T-cell (primary cell): Measurements from ENCODE around the gene PRPF8. TPM values are rescaled to one million over a fixed set of nuclear protein-coding genes. Genes with fewer than 3 reads are reported as not detected.

Source experiments
- ATAC-seq, 4 experiments: fragments of 200-7000 bp in 3 of 4; fragments of 150-1000 bp in 1 of 4; cut with Tn5 transposase; replicated peaks in 1 of 4; 1 replicate in 3 of 4; 2 replicates in 1 of 4; pipeline ENCODE4 v1.10.0; 2021; ENCODE audit warnings: moderate library complexity in 3 of 4, mild to moderate bottlenecking in 2 of 4, moderate number of reproducible peaks in 1 of 4
- CTCF ChIA-PET, 2 donors: fragments of 300-600 bp; sonication (Branson Sonifier 250); formaldehyde crosslinking; loops; one replicate each; lab custom pipeline; 2022; ENCODE audit warnings: antibody characterized with exemption in 2 of 2; lab: Charles Lee
- POLR2A ChIA-PET, 2 donors: fragments of 300-600 bp; sonication (Branson Sonifier 250); formaldehyde crosslinking; loops; one replicate each; lab custom pipeline; 2022; ENCODE audit warnings: antibody characterized with exemption in 2 of 2; lab: Charles Lee
- DNase-seq, 35 experiments: peaks; one replicate each; pipeline versions ENCODE4 v3.0.0 to v3.0.0-alpha.2; 2013 to 2023
- H3K27ac ChIP-seq: one replicate; pipeline ENCODE4 v1.5.1; 2013; ENCODE audit warnings: low read length
- H3K27me3 ChIP-seq, 2 experiments: replicated peaks in 1 of 2; 1 replicate in 1 of 2; 2 replicates in 1 of 2; pipeline versions ENCODE4 v1.6.1 to v1.7.0; 2013; ENCODE audit warnings: low read length in 1 of 2, mixed read lengths in 1 of 2; ENCODE audit not compliant: control insufficient read depth in 2 of 2, insufficient read depth in 2 of 2; ENCODE audit errors: extremely low read depth in 1 of 2
- H3K36me3 ChIP-seq, 2 donors: 1 replicate in 1 of 2; 2 replicates in 1 of 2; pipeline versions ENCODE4 v1.6.1 to v1.7.0; 2013; ENCODE audit warnings: low read length in 1 of 2; ENCODE audit not compliant: control insufficient read depth in 2 of 2, insufficient read depth in 1 of 2; ENCODE audit errors: extremely low read depth in 1 of 2
- H3K4me1 ChIP-seq, 2 experiments: 1 replicate in 1 of 2; 2 replicates in 1 of 2; pipeline versions ENCODE4 v1.6.1 to v1.7.0; 2013; ENCODE audit warnings: low read length in 2 of 2, mixed read lengths in 1 of 2; ENCODE audit not compliant: insufficient read depth in 2 of 2, control insufficient read depth in 1 of 2; ENCODE audit errors: extremely low read depth in 1 of 2
- H3K4me3 ChIP-seq, 2 donors: 1 replicate in 1 of 2; 2 replicates in 1 of 2; pipeline versions ENCODE4 v1.5.1 to v1.7.0; 2013; ENCODE audit warnings: mild to moderate bottlenecking in 2 of 2, low read length in 1 of 2, moderate library complexity in 1 of 2; ENCODE audit not compliant: control insufficient read depth in 1 of 2; ENCODE audit errors: extremely low read depth in 1 of 2
- H3K9me3 ChIP-seq: 2 replicates; pipeline ENCODE4 v1.7.0; 2013
- H3K27ac Mint-ChIP-seq, 2 donors: one replicate each; pipeline ENCODE4 v1.8.0; 2020 to 2021; ENCODE audit warnings: mild to moderate bottlenecking in 2 of 2, mixed read lengths in 2 of 2
- H3K27me3 Mint-ChIP-seq, 2 donors: one replicate each; pipeline ENCODE4 v1.8.0; 2021 to 2022; ENCODE audit warnings: mixed read lengths in 2 of 2
- H3K36me3 Mint-ChIP-seq: one replicate; pipeline ENCODE4 v1.8.0; 2021; ENCODE audit warnings: mixed read lengths
- H3K4me1 Mint-ChIP-seq, 3 donors: one replicate each; pipeline ENCODE4 v1.8.0; 2020 to 2022; ENCODE audit warnings: mixed read lengths in 3 of 3, mild to moderate bottlenecking in 1 of 3
- H3K4me3 Mint-ChIP-seq, 3 donors: one replicate each; pipeline ENCODE4 v1.8.0; 2020 to 2022; ENCODE audit warnings: mild to moderate bottlenecking in 3 of 3, mixed read lengths in 3 of 3, moderate library complexity in 3 of 3
- H3K9me3 Mint-ChIP-seq, 3 donors: one replicate each; pipeline ENCODE4 v1.8.0; 2020 to 2022; ENCODE audit warnings: mixed read lengths in 3 of 3
- WGBS: methylation state at CpG from one replicate; pipeline ENCODE4 v1.1.5; 2013; ENCODE audit warnings: missing lambda C conversion rate; ENCODE audit not compliant: insufficient coverage; 5-methylcytosine and 5-hydroxymethylcytosine counted together
- total RNA-seq, 35 experiments: library from RNA in 6 of 35; stranded (reverse) in 6 of 35; fragments of 120-200 nt in 1 of 35; gene quantifications; one replicate each; pipeline versions ENCODE4 v1.2.1 to v1.2.4 and lab custom pipeline; 2013 to 2026

Gene PRPF8
- total RNA-seq, 5 donors from 2014 or later (not counting 1 experiment from before 2014, with no cell fraction given) = 387 to 543 (median 409) TPM

DNA sequence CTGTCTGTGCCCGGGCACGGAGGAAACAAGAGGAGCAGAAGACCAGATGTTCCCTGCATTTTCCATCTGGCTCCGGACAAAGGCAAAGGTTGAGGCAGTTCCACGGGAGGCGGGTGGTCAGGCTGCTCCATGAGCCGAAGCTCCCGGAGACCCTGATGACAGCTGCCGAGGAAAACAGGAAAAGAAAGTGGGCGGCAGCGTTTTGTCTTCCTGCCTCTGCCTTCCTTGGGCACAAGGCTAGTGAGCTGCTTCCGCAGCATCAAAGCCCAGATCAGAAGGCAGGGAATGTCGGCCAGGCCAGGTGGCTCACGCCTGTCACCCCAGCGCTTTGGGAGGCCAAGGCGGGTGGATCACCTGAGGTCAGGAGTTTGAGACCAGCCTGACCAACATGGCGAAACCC, 72.3 kb downstream of the PRPF8 start:
- H3K9me3 Mint-ChIP-seq = no peaks in the 10 kb centered on the region
- peaks cover 0 to under 1% of the 10 kb centered on the region in 2 experiments for H3K4me1 ChIP-seq
- H3K27ac Mint-ChIP-seq = no peak overlapping the region
- H3K27ac ChIP-seq = no peak overlapping the region
- no peaks in the 10 kb centered on the region for H3K36me3 ChIP-seq
- POLR2A ChIA-PET = no interaction called here
- H3K36me3 Mint-ChIP-seq = no peaks in the 10 kb centered on the region
- no peak overlapping the region for H3K4me3 Mint-ChIP-seq
- H3K4me1 Mint-ChIP-seq = peaks cover 0 to 1% (median 0%) of the 10 kb centered on the region in 3 donors
- 89% methylated on average over 13 of the region's 16 CpGs for WGBS
- DNase-seq = no peak
- H3K27me3 Mint-ChIP-seq = no peaks in the 10 kb centered on the region
- CTCF ChIA-PET = no interaction called here
- no peaks in the 10 kb centered on the region for H3K9me3 ChIP-seq
- ATAC-seq = no peak
- H3K27me3 ChIP-seq = peaks cover 0 to under 1% of the 10 kb centered on the region in 2 experiments
- H3K4me3 ChIP-seq = no peak overlapping the region

DNA sequence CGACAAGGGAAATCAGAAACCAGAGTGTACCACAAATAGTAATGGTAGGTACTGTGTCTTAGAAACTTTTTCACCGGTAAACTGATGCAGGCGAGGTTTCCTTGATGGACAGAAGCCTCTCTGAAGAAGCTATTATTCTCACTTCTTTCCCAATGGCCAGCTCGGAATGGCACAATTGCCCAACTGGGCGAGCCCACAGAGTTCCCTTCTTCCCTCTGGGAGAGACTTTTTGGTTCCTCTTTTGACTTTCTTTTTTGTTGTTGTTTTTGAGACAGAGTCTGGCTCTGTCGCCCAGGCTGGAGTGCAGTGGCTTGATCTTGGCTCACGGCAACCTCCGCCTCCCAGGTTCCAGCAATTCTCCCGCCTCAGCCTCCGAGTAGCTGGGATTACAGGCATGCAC, 73.0 kb downstream of the PRPF8 start:
- DNase-seq = no peak
- peaks cover 0 to 4% (median 0%) of the 10 kb centered on the region in 3 donors for H3K4me1 Mint-ChIP-seq
- H3K27ac Mint-ChIP-seq = no peak overlapping the region
- H3K4me3 Mint-ChIP-seq = no peak overlapping the region
- no peaks in the 10 kb centered on the region for H3K9me3 Mint-ChIP-seq
- Histone ChIP-seq H3K4me1 (peaks cover 0 to 7% of the 10 kb centered on the region in 2 experiments), H3K36me3 (no peaks in the 10 kb centered on the region), H3K9me3 (no peaks in the 10 kb centered on the region), H3K27me3 (peaks cover 0 to 4% of the 10 kb centered on the region in 2 experiments), H3K27ac (no peak overlapping the region), H3K4me3 (no peak overlapping the region)
- H3K36me3 Mint-ChIP-seq = no peaks in the 10 kb centered on the region
- ChIA-PET CTCF (no interaction called here), POLR2A (no interaction called here)
- no peak for ATAC-seq
- no peaks in the 10 kb centered on the region for H3K27me3 Mint-ChIP-seq
- WGBS = 86% methylated on average over 7 of the region's 10 CpGs

GRCh38 chr17:1608676-1609075, 76.0 kb downstream of the PRPF8 start:
- peaks cover 0 to 4% (median 0%) of the 10 kb centered on the region in 3 donors for H3K4me1 Mint-ChIP-seq
- no peaks in the 10 kb centered on the region for H3K9me3 ChIP-seq
- peaks cover 0 to 2% of the 10 kb centered on the region in 2 donors for H3K27me3 Mint-ChIP-seq
- H3K4me3 ChIP-seq = no peak overlapping the region
- CTCF ChIA-PET = no interaction called here
- no peak overlapping the region for H3K27ac Mint-ChIP-seq
- WGBS = no CpG with 5 or more reads among the region's 7 CpGs
- no peaks in the 10 kb centered on the region for H3K9me3 Mint-ChIP-seq
- POLR2A ChIA-PET = no interaction called here
- no peaks in the 10 kb centered on the region for H3K36me3 ChIP-seq
- H3K27me3 ChIP-seq = peaks cover 0 to 16% of the 10 kb centered on the region in 2 experiments
- no peaks in the 10 kb centered on the region for H3K36me3 Mint-ChIP-seq
- H3K27ac ChIP-seq = no peak overlapping the region
- H3K4me3 Mint-ChIP-seq = no peak overlapping the region
- no peak for DNase-seq
- peaks cover 0 to 7% of the 10 kb centered on the region in 2 experiments for H3K4me1 ChIP-seq
- no peak for ATAC-seq

- H3K27me3 Mint-ChIP-seq = peaks cover 0 to 2% of the 10 kb centered on the region in 2 donors
- peaks cover 0 to 7% of the 10 kb centered on the region in 2 experiments for H3K4me1 ChIP-seq
- CTCF ChIA-PET = interaction anchor here in 1 of 2 donors (1.3 kb wide), 1 partner anchor 34 kb away, joined by 4 read pairs; no protein-coding TSS in a partner anchor
- 56% methylated on average over 3 of the region's 5 CpGs for WGBS
- peaks cover 0 to 4% (median 0%) of the 10 kb centered on the region in 3 donors for H3K4me1 Mint-ChIP-seq
- H3K36me3 Mint-ChIP-seq = no peaks in the 10 kb centered on the region
- H3K27me3 ChIP-seq = peaks cover 0 to 16% of the 10 kb centered on the region in 2 experiments
- no peaks in the 10 kb centered on the region for H3K9me3 ChIP-seq
- DNase-seq (no peak), ATAC-seq (no peak)
- H3K36me3 ChIP-seq = no peaks in the 10 kb centered on the region
- POLR2A ChIA-PET = no interaction called here
- no peak overlapping the region for H3K4me3 ChIP-seq
- no peak overlapping the region for H3K4me3 Mint-ChIP-seq
- no peaks in the 10 kb centered on the region for H3K9me3 Mint-ChIP-seq
- no peak overlapping the region for H3K27ac Mint-ChIP-seq
- H3K27ac ChIP-seq = no peak overlapping the region
Observed at GRCh38 chr17:1607971-1608320, 76.7 kb downstream of the PRPF8 start.

DNA sequence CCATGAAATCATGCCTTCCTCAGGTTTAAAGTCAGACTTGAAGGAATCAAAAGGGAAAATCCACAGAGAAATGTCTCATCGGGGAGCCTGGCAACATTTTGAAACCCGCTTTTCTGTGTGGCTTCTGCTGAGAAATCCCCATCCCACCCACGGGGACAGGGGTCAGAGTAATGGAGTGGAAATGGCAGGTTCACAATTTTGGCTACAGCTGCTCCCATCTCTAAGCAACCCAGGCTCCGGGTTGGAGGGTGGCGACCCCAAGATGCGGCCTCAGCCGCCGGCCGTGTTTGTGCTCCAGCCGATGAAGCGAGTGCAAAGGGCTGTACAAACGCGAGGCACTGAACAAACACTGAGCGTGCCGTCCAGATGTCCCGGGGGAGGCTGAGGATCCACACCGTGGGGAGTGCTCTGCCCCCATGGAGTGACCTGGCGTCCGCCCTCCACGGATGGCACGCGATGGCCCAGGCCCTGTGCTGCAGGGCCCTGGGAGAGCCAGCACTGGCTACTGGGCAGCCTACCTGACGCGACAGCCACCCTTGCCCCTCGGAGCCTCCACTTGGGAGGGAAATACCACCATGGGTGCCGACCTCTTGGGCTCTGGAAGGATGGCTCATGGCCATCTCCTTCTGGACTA, 78.2 kb downstream of the PRPF8 start:
- Histone ChIP-seq H3K27ac (no peak overlapping the region), H3K4me1 (peaks cover 0 to 7% of the 10 kb centered on the region in 2 experiments), H3K4me3 (no peak overlapping the region), H3K9me3 (no peaks in the 10 kb centered on the region), H3K36me3 (no peaks in the 10 kb centered on the region), H3K27me3 (peaks cover 0 to 16% of the 10 kb centered on the region in 2 experiments)
- Mint-ChIP-seq H3K27ac (no peak overlapping the region), H3K4me1 (peaks cover 0 to 4% (median 0%) of the 10 kb centered on the region in 3 donors), H3K4me3 (no peak overlapping the region), H3K27me3 (peaks cover 0 to 2% of the 10 kb centered on the region in 2 donors), H3K36me3 (peaks cover 3% of the 10 kb centered on the region), H3K9me3 (peaks cover 0 to 3% (median 0%) of the 10 kb centered on the region in 3 donors)
- CTCF ChIA-PET = interaction anchor here in 1 of 2 donors (1.3 kb wide), 1 partner anchor 32 kb away, joined by 4 read pairs; no protein-coding TSS in a partner anchor
- DNase-seq (no peak), ATAC-seq (no peak)
- POLR2A ChIA-PET = interaction anchor here in 1 of 2 donors (0.5 kb wide), 1 partner anchor 87 kb away, joined by 3 read pairs; no protein-coding TSS in a partner anchor
- 92% methylated on average over 20 of the region's 26 CpGs for WGBS

GRCh38 chr17:1605681-1606351, 78.9 kb downstream of the PRPF8 start:
- Histone ChIP-seq H3K36me3 (no peaks in the 10 kb centered on the region), H3K27me3 (peaks cover 0 to 16% of the 10 kb centered on the region in 2 experiments), H3K4me3 (no peak overlapping the region), H3K9me3 (no peaks in the 10 kb centered on the region), H3K4me1 (peaks cover 0 to 7% of the 10 kb centered on the region in 2 experiments), H3K27ac (no peak overlapping the region)
- Mint-ChIP-seq H3K4me1 (peaks cover 0 to 4% (median 0%) of the 10 kb centered on the region in 3 donors), H3K27ac (no peak overlapping the region), H3K36me3 (peaks cover 3% of the 10 kb centered on the region), H3K27me3 (peaks cover 0 to 2% of the 10 kb centered on the region in 2 donors), H3K4me3 (no peak overlapping the region), H3K9me3 (peaks cover 0 to 4% (median 0%) of the 10 kb centered on the region in 3 donors)
- ChIA-PET POLR2A (no interaction called here), CTCF (interaction anchor here (0.5 to 0.6 kb wide), 2 partner anchors 98 to 145 kb away, joined by 5 to 6 read pairs; no protein-coding TSS in a partner anchor)
- ATAC-seq (no peak), DNase-seq (no peak)
- 90% methylated on average over 9 of the region's 19 CpGs for WGBS
